ENCODE measurements around the gene MT1E. TPM values are rescaled to one million over a fixed set of nuclear protein-coding genes. Genes with fewer than 3 reads are reported as not detected.

Gene MT1E
- total and polyA plus RNA-seq, 2 of the 13 experiments (the other 11 are each of a cell fraction or from before 2014, with no cell fraction given) = 110 to 1,072 TPM

- H3K4me1 ChIP-seq (ENCODE audit: insufficient read depth, low read length) = no peaks in the 10 kb centered on the region
- ATAC-seq = no peak
- no peak overlapping the region for H3K27ac ChIP-seq (ENCODE audit: extremely low read length, insufficient read depth, low read length)
- DNase-seq (ENCODE audit: low spot score) = no peak
- BruUV-seq (replicated peaks) = no TSS peak
- 42% methylated on average over 11 of the region's 11 CpGs for WGBS (ENCODE audit: low lambda C conversion rate)
- ChIA-PET CTCF (ENCODE audit: low intra/inter-chr PET ratio, low total read pairs) (no interaction called here), POLR2A (interaction anchor here (1.4 kb wide), 1 partner anchor 24 kb away, joined by 4 read pairs; the partner anchor contains the start of gene MT2A)
- no peaks in the 10 kb centered on the region for H3K36me3 ChIP-seq (replicated peaks in 1 of 2; ENCODE audit: control insufficient read depth in 1 of 2, insufficient read depth in 2 of 2, low read length in 2 of 2)
- H3K9me3 ChIP-seq (ENCODE audit: low read length) = no peaks in the 10 kb centered on the region
- peaks cover 4 to 39% of the 10 kb centered on the region in 2 experiments; a peak in 4 of 5 replicates for H3K27me3 ChIP-seq (ENCODE audit: control insufficient read depth in 1 of 2, insufficient read depth in 2 of 2, low read length in 2 of 2)
- no peak overlapping the region for H3K9ac ChIP-seq (ENCODE audit: insufficient read depth, low read depth, low read length)
- in situ Hi-C loops (cut with HindIII; ENCODE audit: extremely low pct_ligation_motif_present, low pct_unique_long_range_greater_than_20kb) (no loop called here), intact Hi-C loops (cut with micrococcal nuclease; ENCODE audit: unreplicated experiment) (no loop called here)
- H4K20me1 ChIP-seq (ENCODE audit: insufficient read depth, low read length) = no peaks in the 10 kb centered on the region
- no peak for FAIRE-seq
- no peak overlapping the region for H3K4me2 ChIP-seq (ENCODE audit: low read depth, low read length)
- TF ChIP-seq RNF219 (CRISPR knock-in tag; IDR thresholded peaks at IDR 0.05) (no peak), KDM1A (CRISPR knock-in tag; IDR thresholded peaks at IDR 0.05) (no peak), KDM3A (CRISPR knock-in tag; IDR thresholded peaks at IDR 0.05; ENCODE audit: low read depth) (no peak), ZNF263 (CRISPR knock-in tag; IDR thresholded peaks at IDR 0.05) (no peak), ZNF510 (CRISPR knock-in tag; IDR thresholded peaks at IDR 0.05; ENCODE audit: low read depth) (no peak), ZFP82 (CRISPR knock-in tag; IDR thresholded peaks at IDR 0.05; ENCODE audit: borderline replicate concordance) (no peak), ZNF33A (CRISPR knock-in tag; IDR thresholded peaks at IDR 0.05; ENCODE audit: borderline replicate concordance) (no peak)
- no peak overlapping the region for H3K4me3 ChIP-seq (replicated peaks in 1 of 3; ENCODE audit: insufficient read depth in 1 of 3, low read depth in 2 of 3, low read length in 3 of 3)
- no peak overlapping the region for H2AFZ ChIP-seq (ENCODE audit: low read length)
- H3K79me2 ChIP-seq (ENCODE audit: insufficient read depth, low read length) = no peaks in the 10 kb centered on the region
These were observed 42.0 kb upstream of the MT1E start for GRCh38 chr16:56583351-56584168.

Data from HepG2 (cell line).